KOPT-K1 (cell line): ENCODE results near the gene SSR1.
A peak's percentile ranks its signal among the peaks of the same experiment; 100 is the strongest.
"Not testable (repeated sequence)": the region's sequence is repeated elsewhere in the genome, so short reads cannot be mapped to it uniquely, and the experiment has no call there.

ENCODE experiments used
- H3K27ac ChIP-seq: fragments of 200-600 bp; sonication (generic); 2 replicates; pipeline ENCODE4 v1.5.1; 2016; ENCODE audit warnings: antibody characterized with exemption, mild to moderate bottlenecking, low read depth, low read length; ENCODE audit not compliant: poor library complexity, severe bottlenecking
- H3K36me3 ChIP-seq: fragments of 200-600 bp; sonication (generic); 2 replicates; pipeline ENCODE4 v1.5.1; 2017; ENCODE audit warnings: antibody characterized with exemption, mild to moderate bottlenecking, low read length, moderate library complexity; ENCODE audit not compliant: insufficient read depth
- H3K9me3 ChIP-seq: fragments of 200-600 bp; sonication (generic); 2 replicates; pipeline ENCODE4 v1.5.1; 2017; ENCODE audit warnings: antibody characterized with exemption, low read length, mild to moderate bottlenecking; ENCODE audit not compliant: insufficient read depth, poor library complexity, severe bottlenecking

Gene SSR1

DNA sequence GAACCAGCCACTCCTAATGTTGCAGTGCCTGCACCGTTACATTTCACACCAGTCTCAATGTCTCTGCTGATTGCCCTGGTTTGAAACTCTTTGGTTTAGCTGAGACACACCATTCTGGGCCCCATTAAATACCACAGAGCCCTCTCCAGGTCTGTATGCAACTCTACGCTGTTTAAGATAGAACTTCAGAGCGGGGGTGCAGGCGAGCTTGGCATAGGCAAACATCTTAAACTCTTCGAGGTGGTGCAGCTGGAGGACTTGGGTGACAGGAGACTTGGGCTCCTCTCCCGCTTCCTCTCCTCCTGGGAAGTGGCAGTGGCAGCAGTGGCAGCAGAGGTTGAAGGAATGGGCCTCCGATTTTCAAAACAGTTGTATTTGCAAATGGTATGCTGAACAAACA, 18.5 kb upstream of the SSR1 start:
- H3K9me3 ChIP-seq, result no peaks in the 10 kb centered on the region
- no peak overlapping the region for H3K27ac ChIP-seq
- no peaks in the 10 kb centered on the region for H3K36me3 ChIP-seq

DNA sequence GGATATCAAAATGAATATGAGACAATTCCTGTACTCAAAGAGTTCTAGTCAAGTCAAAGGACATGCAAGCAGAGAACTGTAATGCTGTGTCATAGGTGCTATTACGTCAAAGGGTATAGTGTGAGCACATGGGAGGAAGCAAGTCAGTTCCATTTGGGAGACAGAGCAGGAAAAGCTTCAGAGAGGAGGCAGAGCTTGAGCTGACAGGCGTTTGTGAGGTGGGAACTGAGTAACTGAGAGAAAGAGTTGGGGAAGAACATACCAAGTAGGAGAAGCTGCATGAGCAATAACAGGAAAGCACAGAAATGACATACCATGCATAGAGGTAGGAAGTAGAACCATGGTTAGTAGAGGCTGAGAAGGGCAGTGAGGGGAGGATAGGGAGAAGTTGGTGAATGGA, 15.2 kb upstream of the SSR1 start:
- Histone ChIP-seq H3K36me3 (no peaks in the 10 kb centered on the region), H3K9me3 (no peaks in the 10 kb centered on the region), H3K27ac (no peak overlapping the region)

DNA sequence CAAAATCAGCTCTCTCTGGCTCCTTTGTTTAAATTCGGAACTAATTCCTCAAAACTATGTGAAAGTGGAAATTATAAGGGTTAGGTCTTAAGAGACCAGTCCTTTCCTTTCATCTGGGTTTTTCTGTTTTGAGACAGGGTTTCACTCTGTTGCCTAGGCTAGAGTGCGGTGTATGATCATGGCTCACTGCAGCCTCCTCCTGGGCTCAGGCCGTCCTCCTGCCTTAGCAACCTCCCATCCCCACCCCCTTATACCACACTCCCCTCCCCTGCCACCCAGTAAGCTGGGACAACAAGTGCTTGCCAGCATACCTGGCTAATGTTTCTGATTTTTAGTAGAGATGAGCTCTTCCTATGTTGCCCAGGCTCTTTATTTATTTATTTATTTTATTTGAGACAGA, 12.8 kb upstream of the SSR1 start:
- no peak overlapping the region for H3K27ac ChIP-seq
- no peaks in the 10 kb centered on the region for H3K36me3 ChIP-seq
- no peaks in the 10 kb centered on the region for H3K9me3 ChIP-seq

DNA sequence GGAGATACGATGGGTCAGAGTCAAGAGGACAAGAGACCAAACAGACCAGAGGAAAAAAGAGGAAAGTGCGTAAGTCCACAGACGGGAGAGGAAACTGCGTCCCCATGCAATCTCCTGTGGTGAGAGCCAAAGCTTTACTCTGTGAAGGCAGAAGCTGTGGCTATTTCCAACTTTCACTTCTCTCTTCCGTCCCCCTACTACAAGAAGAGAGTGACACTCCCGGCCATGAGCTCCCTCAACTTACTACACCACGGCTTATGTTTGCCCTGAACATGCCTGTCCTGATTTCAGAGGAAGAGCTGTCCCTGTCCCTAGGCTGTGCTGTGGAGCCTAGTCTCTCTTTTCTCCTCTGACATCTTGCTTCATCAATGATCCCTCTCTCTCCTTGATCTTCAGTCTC, 11.5 kb upstream of the SSR1 start:
- no peaks in the 10 kb centered on the region for H3K9me3 ChIP-seq
- H3K36me3 ChIP-seq, result no peaks in the 10 kb centered on the region
- no peak overlapping the region for H3K27ac ChIP-seq

DNA sequence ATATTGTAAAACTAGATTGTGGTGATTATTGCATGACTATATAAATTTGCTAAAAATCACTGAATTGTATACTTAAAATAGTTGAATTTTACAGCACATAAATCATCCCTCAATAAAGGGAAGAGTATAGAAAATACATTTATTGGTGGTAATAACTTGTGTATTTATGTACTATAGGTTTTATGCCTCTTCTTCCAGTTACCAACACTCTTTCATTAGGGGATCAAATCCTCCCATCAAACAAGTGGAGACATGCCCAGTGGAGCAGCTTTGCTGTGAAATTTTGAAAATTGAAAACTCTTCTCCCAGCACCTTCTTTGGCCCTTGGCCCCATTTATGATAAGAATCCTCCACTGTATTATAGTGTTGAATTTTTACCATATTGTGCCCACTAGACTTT, 10.1 kb upstream of the SSR1 start:
- Histone ChIP-seq H3K9me3 (no peaks in the 10 kb centered on the region), H3K36me3 (no peaks in the 10 kb centered on the region), H3K27ac (no peak overlapping the region)

DNA sequence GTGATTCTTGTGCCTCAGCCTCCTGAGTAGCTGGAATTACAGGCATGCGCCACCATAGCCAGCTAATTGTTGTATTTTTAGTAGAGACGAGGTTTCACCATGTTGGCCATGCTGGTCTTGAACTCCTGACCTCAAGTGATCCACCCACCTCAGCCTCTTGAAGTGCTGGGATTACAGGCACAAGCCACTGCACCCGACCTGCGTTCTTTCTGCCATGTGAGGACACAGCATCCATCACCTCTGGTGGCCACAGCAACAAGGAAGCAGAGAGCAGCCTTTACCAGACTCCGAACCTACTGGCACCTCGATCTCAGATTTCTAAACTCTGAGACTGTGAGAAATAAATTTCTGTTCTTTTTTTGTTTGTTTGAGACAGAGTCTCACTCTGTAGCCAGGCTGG, 8.9 kb upstream of the SSR1 start:
- not testable (repeated sequence) for H3K27ac ChIP-seq

DNA sequence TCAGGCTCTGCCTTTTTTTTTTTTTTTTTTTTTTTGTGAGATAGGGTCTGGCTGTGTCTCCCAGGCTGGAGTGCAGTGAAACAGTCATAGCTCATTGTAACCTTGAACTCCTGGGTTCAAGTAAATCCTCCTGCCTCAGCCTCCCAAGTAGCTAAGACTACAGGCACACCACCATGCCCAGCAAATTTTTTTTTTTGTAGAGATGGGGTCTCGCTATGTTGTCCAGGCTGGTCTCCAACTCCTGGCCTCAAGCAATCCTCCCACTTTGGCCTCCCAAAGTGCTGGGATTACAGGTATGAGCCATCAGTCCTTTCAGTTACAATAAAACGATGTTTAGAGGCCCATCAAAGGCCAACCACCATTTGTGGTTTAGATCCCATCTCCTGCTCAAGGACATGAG, 6.4 kb upstream of the SSR1 start:
- H3K36me3 ChIP-seq, H3K27ac ChIP-seq, H3K9me3 ChIP-seq: not testable (repeated sequence)

More for the DNA sequence above, 8.9 kb upstream of the SSR1 start:
- H3K36me3 ChIP-seq, H3K9me3 ChIP-seq: not testable (repeated sequence)

DNA sequence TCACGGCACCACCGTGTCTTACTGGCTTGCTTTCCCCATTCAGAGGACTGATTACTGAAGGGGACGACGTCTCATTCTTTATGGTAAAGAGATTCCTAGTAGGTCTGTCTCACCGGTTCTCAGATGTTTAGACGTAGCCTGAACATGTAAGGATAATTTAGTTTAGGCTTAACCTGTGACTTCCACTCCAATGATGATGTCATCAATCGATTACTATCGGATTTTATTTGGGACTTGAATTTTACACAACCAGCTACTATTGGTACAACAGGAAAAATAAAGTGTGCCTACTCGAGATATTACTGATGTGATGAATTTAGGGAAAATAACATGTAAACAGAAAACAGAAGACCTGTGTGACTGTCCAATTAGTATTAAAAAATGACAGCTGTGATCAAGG, 4.5 kb upstream of the SSR1 start:
- H3K27ac ChIP-seq, result no peak overlapping the region
- H3K36me3 ChIP-seq, result no peaks in the 10 kb centered on the region
- H3K9me3 ChIP-seq, result no peaks in the 10 kb centered on the region

DNA sequence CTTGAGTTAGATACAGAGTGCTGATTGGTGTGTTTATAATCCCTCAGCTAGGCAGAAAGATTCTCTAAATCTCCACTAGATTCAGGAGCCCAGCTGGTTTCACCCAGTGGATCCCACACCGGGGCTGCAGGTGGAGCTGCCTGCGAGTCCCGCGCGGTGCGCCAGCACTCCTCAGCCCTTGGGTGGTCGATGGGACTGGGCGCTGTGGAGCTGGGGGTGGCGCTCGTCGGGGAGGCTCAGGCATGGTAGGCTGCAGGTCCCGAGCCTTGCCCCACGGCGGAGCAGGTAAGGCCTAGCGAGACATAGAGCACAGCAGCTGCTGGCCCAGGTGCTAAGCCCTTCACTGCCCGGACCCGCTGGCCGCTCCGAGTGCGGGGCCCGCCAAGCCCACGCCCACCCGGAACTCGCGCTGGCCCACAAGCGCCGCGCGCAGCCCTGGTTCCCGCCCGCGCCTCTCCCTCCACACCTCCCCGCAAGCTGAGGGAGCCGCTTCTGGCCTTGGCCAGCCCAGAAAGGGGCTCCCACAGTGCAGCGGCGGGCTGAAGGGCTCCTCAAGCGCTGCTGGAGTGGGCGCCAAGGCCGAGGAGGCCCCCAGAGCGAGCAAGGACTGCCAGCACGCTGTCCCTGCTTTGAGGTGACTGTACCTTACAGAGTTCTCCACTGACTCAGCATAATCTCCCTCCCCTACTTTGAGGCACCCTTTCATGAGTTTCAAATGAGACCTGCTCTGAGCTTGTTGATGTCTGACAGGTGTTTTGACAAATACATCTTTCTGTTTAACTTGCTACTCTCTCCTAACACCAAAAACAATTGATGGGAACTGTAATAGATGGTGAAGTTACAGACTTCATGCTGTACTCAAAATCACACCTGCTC, 3.9 kb upstream of the SSR1 start:
- no peaks in the 10 kb centered on the region for H3K9me3 ChIP-seq
- H3K27ac ChIP-seq, result no peak overlapping the region
- H3K36me3 ChIP-seq, result no peaks in the 10 kb centered on the region

DNA sequence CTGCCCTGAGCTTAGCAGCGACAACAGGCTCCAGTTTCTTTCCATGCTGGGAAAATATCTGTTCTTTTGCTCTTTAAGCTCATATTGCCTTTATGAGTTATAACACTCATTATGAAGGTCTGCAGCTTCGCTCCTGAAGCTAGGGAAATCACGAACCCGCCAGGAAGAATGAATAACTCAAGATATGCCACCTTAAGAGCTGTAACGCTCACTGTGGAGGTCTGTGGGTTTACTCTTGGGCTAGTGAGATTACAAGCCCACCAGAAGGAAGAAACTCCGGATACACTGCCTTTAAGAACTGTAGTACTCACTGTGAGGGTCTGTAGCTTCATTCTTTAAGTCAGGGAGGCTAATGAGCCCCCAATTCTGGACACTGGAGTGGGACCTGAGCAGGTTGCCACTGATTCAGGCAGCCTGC, 3.0 kb upstream of the SSR1 start:
- H3K36me3 ChIP-seq, result no peaks in the 10 kb centered on the region
- H3K27ac ChIP-seq, result no peak overlapping the region
- H3K9me3 ChIP-seq, result no peaks in the 10 kb centered on the region

DNA sequence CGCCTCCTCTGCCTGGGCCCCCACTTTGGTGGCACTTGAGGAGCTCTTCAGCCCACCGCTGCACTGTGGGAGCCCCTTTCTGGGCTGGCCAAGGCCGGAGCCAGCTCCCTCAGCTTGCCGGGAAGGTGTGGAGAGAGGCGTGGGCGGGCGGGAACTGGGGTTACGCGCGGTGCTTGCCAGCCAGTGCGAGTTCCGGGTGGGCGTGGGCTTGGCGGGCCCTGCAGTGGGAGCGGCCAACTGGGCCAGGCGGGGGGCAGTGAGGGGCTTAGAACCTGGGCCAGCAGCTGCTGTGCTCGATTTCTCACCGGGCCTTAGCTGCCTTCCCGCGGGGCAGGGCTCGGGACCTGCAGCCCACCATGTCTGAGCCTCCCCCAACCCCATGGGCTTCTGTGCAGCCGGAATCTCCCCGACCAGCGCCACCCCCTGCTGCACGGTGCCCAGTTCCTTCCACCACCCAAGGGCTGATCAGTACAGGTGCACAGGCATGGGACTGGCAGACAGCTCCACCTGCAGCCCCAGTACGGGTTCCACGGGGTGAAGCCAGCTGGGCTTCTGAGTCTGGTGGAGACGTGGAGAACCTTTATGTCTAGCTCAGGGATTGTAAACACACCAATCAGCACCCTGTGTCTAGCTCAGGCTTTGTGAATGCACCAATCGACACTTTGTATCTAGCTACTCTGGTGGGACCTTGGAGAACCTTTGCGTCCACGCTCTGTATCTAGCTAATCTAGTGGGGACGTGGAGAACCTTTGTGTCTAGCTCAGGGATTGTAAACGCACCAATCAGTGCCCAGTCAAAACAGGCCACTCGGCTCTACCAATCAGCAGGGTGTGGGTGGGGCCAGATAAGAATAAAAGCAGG, 2.3 kb upstream of the SSR1 start:
- not testable (repeated sequence) for H3K9me3 ChIP-seq, H3K27ac ChIP-seq, H3K36me3 ChIP-seq

DNA sequence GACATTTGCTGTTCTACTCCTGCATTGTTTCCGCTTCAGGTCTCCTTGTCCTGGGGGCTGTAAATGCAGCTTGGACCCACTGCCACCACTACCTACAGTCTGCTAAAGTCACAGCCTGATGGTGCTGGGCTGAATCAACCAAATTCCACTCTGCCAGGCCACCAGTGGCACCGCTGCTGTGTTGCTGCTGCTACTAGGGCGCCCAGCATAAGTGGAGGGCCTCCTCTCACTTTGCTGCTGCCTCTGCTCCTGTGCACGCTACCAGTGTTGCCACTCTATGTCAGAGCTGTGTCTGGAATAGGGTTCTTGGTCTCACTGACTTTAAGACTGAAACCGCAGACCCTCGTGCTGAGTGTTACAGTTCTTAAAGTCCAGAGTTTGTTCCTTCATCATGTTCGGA, 1.4 kb upstream of the SSR1 start:
- Histone ChIP-seq H3K36me3 (peaks cover 9% of the 10 kb centered on the region), H3K27ac (peak overlapping the region; percentile 84), H3K9me3 (no peaks in the 10 kb centered on the region)

DNA sequence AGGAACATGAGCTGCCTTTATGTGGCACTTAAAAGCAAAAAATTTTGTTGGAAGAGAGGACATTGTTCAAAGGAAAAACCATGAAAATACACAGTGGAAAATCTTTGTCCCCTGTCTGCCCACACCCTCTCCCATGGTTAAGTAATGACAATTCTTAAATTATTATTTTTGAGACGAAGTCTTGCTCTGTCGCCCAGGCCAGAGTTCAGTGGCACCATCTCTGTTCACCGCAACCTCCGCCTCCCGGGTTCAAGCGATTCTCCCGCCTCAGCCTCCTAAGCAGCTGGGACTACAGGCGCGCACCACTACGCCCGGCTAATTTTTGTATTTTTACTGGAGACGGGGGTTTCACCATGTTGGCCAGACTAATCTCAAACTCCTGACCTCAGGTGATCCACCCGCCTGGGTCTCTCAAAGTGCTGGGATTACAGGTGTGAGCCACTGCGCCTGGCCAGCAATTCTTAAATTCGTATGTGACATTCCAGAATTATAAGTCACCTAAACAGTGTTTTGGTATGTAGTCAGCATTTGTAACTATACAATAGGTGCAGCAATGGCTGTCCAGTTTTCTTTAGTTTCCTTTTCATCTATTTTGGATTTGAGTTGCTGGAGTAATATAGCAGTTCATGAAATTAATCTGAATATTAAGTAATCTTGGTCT, 636 bp upstream of the SSR1 start:
- Histone ChIP-seq H3K27ac (peak overlapping the region; percentile 84), H3K36me3 (peaks cover 17% of the 10 kb centered on the region), H3K9me3 (no peaks in the 10 kb centered on the region)

DNA sequence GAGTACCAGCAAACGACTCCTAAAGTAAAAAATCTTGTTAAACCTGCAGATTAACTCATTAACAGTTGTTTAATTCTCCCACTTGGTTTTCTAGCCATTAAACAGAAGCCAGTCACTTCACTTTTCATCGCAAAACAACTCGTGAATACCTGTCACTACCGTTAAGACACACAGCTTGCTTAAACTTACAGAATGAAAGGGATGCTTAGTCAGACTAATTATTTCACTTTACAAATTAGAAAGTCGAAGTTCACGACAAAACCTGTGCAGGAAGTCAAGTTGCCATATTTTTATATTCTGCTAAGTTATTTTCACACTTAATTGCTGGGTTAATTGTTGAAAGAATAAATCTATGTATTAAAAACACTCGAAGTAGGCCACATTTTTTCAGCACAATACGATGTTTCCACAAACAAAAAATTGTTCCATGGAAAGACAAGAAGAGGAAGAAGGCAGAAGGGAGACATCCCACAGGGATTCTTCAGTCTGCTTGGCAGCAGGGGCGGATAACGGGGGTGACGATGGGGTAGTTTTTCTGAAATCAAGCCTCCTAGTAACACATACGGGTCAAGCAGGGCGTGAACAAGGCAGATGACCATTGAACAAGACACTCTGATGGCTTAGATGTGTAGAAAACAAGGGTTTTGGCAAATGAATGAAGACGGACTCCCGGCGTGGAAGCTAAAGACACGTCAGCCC, 933 bp downstream of the SSR1 start:
- H3K9me3 ChIP-seq, result no peaks in the 10 kb centered on the region

DNA sequence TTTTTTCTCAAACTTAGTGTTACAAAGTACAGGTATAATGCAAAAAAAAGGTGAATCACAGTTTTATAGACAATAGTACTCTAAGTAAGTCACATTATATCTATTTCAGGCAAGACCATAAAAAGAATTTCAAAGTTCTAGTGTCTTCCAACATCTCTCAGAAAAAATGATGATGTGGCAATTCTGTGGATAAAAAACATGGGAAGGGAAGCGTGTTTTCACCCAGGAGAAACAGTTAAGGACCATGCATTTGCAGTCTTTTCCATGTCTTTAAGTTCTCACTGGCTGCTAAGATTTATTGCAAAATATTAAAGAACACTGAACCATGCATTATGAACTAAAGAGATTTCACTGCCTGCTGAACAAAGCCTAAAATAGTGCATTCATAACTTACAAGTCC, 1.8 kb downstream of the SSR1 start:
- Histone ChIP-seq H3K36me3 (peaks cover 41% of the 10 kb centered on the region), H3K9me3 (no peaks in the 10 kb centered on the region), H3K27ac (no peak overlapping the region)

More for the DNA sequence above, 933 bp downstream of the SSR1 start:
- Histone ChIP-seq H3K27ac (peak overlapping the region; percentile 84), H3K36me3 (peaks cover 32% of the 10 kb centered on the region)
